GM18499 (cell line): Measurements from ENCODE around the gene MTMR11.
"Not testable (repeated sequence)": the region's sequence is repeated elsewhere in the genome, so short reads cannot be mapped to it uniquely, and the experiment has no call there.

ENCODE experiments used
- ATAC-seq: cut with Tn5 transposase; IDR thresholded peaks from one replicate; pipeline ENCODE4 v1.9.1; 2021; ENCODE audit warnings: moderate number of reproducible peaks; ENCODE audit not compliant: insufficient read depth, unreplicated experiment

Gene MTMR11

GRCh38 chr1:149906570-149907075 is 30.1 kb downstream of the MTMR11 start:
- no peak for ATAC-seq

GRCh38 chr1:149903836-149904491 is 32.7 kb downstream of the MTMR11 start:
- ATAC-seq = no peak

- ATAC-seq = no peak
Measured at GRCh38 chr1:149899460-149900284, 37.0 kb downstream of the MTMR11 start, which contains the start of gene BOLA1. Gene BOLA1 (plus strand): TSS chr1:149899568. CDS start chr1:149900060, 492 bp downstream.

- ATAC-seq = no peak
Measured at GRCh38 chr1:149896575-149896974, 40.1 kb downstream of the MTMR11 start.

GRCh38 chr1:149888999-149889289 is 47.7 kb downstream of the MTMR11 start:
- no peak for ATAC-seq

GRCh38 chr1:149888247-149888998 is 48.3 kb downstream of the MTMR11 start:
- no peak for ATAC-seq

- ATAC-seq = no peak
Measured at GRCh38 chr1:149887456-149888246, 49.0 kb downstream of the MTMR11 start.

GRCh38 chr1:149887196-149887455 is 49.6 kb downstream of the MTMR11 start:
- ATAC-seq = not testable (repeated sequence)

GRCh38 chr1:149886396-149887195 is 50.1 kb downstream of the MTMR11 start:
- peak; percentile 48 for ATAC-seq

- not testable (repeated sequence) for ATAC-seq
Measured at GRCh38 chr1:149886121-149886395, 50.6 kb downstream of the MTMR11 start.

GRCh38 chr1:149885339-149886120 is 51.1 kb downstream of the MTMR11 start:
- no peak for ATAC-seq

GRCh38 chr1:149884433-149885338 is 52.0 kb downstream of the MTMR11 start:
- ATAC-seq = no peak

GRCh38 chr1:149883598-149884247 is 53.0 kb downstream of the MTMR11 start:
- ATAC-seq = no peak

GRCh38 chr1:149881876-149882275 is 54.8 kb downstream of the MTMR11 start:
- no peak for ATAC-seq

- no peak for ATAC-seq
Measured at GRCh38 chr1:149879556-149879955, 57.1 kb downstream of the MTMR11 start.
